Activated T-helper 1 cell treated with Interleukin-2 at 50 U/mL for 16 hours (primary cell): Measurements from ENCODE around the gene SLC17A3.

ENCODE experiments used
- DNase-seq: peaks from one replicate; pipeline ENCODE4 v3.0.0-alpha.2; 2020; ENCODE audit warnings: low read depth

SLC17A3 gene

DNA sequence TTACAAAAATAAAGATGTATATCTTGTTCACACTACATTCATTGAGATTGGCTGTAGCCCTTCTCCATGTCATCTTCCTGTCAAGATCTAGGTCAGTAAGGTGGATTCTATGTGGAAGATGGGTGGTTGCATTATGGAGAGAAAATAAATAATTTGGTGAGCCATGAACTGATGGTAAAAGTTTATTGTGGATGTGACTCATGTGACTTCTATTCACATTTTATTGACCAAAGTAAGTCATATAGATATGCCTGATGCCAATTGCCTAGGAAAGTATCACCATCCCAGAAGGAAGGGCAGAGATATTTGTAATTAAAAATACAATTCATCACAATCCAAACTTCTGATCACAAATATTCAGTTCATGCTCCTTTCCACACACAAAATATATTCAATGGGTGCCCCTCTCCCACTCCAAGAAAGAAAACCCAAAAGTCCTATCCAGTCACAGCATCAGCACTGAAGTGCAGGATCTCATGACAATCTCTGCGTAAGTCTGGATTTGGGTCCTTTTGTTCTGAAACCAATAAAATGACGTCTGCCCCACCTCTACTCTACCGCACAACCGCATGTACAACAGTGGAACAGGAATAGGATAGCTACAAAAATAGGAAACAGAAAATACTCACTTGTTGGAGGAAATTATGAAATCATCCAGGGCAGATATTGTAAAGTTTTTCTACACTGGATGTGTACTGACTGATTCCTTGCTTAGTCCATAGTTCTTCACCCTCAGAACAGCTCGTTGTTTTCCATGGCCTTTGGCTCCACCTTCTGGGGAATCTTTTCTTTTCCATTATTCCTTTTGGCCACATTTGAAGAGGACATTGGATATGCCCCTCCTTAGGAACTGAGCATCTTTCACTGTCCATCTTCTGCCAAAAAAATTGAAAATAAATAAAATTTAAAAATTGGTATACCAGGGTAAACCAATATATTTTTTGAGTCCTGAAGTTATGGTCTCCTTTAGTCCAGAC is 16.1 kb upstream of the SLC17A3 start:
- DNase-seq, result no peak

- no peak for DNase-seq
Observed at GRCh38 chr6:25888626-25889025, 14.6 kb upstream of the SLC17A3 start.

DNA sequence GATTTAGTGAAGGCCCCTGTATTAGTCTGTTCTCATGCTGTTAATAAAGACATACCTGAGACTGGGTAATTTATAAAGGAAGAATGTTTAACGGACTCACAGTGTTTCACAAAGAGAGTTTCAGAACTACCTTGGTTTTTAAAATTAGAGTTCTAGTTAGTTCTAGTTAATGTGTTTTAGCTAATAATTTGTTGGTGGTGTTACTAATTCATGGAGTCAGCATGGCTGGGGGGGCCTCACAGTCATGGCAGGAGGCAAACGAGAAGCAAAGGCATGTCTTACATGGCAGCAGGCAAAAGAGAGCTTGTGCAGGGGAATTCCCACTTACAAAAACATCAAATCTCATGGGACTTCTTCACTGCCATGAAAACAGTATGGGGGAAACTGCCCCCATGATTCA is 12.0 kb upstream of the SLC17A3 start:
- DNase-seq, result no peak

DNA sequence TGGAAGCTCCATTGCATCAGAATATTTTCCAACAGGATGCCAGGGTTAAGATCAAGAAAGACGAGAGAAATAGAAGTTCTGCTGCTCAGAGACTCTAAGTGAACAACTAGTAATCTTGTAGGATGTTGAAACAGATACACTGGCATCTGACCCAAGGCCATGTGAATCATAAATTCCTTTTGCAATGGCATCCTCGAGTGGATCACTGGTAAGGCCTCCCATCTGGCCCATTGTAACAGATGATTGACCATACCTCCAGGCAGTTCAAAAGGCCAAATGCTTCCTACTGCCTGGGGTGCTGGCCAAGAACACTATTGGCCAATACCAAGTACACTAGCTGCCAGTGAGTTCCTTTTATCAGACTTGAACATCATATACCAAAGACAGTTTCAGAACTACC is 9.9 kb upstream of the SLC17A3 start:
- DNase-seq, result no peak

DNA sequence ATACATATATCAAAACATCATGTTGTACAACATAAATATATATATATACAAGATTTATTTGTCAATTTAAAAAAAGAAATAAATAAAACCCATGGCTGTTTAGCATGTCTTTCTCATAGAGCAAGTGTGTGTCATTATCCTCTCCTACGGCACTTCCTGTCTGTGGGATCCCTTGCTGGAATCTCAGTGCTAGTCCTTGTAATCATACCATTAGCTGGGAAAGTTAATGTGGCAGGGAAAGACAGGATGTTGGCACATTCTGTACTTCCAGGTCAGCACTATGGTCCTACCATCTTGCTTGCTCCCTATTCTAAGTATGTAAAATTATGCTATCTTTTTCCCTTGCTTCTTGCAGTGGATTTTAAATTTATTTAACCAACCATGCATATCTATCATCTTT is 9.5 kb upstream of the SLC17A3 start:
- no peak for DNase-seq

DNA sequence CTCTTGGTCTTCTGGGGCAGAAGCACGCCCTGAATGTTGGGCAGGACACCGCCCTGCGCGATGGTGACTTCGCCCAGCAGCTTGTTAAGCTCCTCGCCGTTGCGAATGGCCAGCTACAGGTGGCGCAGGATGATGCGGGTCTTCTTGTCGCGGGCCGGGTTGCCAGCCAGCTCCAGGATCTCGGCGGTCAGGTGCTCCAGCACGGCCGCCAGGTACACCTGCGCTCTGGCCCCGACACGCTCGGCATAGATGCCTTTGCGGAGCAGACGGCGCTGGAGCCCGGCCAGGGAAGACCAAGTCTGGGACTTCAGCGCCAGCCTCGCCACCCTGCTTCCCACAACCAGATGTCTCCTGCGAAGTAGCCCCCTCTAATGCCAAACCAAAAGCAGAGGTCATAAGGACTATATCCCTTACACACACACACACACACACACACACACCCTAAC is 8.0 kb upstream of the SLC17A3 start:
- DNase-seq, result peak; percentile 32

DNA sequence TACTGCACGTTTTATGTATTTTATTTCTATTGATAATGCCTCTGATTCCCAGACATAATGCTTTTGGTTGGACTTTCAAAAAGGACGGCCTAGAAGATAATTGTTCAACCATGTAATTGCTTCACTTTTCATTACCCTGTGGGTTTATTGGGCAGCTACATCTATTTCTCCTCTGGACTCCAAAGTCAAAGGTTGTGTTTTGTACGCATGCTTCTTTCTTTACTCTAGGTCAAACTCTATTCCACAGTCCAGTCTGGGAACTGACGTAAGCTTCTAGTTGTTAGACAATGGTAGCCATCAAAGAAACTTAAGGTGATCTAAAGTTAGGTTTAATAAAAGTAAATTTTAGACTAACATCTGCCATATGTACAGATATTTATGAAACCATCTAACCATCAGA is 6.6 kb upstream of the SLC17A3 start:
- DNase-seq, result no peak

- no peak for DNase-seq
Observed at GRCh38 chr6:25878721-25879322, 4.8 kb upstream of the SLC17A3 start.

GRCh38 chr6:25875926-25876602 is 2.0 kb upstream of the SLC17A3 start:
- no peak for DNase-seq

DNA sequence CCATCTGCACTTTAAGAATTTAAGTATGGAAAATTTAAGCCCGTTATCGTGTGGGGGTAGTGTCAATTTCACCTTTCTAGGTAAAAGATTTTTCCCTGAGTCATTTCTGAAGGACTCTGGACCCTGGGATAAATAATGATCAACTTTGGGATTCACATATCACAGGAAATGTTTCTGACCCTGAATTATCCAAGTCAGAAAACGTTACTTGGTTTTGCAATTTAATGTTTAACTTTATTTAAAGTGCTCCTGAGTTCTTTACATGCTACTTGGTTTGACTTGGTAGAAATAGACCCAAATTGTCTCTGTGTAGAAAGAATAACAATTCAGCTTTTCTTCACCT is 1.5 kb upstream of the SLC17A3 start:
- no peak for DNase-seq

DNA sequence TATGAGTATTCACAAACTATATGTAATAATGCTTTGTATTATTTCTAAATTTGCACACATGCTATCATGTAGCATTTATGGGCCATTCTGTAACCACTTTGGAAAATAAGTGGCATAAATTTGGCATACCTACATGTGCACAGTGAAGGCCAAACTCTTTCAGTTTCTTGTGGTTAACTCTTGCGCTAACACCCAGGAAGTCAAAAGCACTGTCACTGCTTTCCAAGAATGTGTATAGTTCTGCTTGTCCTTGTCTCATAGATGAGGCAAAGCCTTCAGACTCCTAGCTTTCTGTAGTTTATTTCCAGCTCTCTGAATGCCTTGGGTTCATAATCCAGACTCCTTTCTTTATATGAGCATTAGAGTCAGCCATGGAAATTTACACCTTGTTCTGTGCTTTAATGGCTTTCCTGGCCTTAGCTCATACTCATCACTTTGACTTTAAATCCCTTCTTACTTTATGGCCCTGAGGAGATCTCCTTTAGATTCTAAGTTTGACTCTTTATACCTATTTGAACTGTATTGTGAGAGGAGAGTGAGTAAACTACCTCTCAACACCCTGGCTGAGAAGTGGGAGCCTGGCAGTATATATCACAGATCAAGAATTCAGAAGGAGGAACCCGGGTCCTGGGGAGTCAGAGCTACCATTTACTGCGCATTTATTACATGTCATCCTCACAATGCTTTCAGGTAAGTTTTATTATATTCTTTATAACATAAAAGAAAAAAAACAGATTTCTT is 949 bp upstream of the SLC17A3 start:
- DNase-seq, result no peak

DNA sequence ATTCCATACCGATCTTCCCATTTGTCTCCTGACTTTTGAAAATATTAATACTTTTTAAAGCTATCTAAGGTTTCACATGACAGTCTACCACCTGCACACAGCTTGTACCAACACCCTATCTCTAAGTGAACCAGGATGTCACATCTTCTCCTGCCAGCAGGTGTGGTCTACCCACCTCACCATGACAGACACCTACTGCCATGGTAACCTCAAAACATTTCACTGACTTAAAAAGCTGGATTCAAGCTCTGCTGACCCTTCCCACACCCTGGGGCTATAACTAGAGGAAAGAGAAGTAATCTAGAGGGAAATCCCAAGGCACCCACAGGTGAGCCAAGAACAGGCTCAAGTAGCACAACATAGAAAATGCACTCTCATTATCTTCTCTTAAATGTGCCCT is 1.2 kb downstream of the SLC17A3 start:
- no peak for DNase-seq

DNA sequence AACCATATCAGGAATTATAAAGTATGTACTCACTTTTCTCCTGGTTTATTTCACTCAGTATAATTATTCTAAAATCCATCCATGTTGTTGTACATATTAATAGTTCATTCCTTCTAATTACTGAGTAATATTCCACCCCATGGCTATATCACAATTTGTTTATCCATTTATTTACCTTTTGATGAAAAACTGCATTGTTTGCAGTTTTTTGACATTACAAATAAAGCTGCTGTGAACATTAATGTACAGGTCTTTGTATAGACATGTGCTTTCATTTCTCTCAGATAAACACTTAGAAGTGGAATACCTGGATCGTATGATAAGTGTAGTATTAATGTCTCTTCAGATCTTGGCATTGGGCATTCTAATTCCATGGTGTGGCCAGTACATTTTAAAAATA is 4.2 kb downstream of the SLC17A3 start:
- DNase-seq, result no peak

- DNase-seq, result no peak
Observed at GRCh38 chr6:25868436-25869183, 5.4 kb downstream of the SLC17A3 start.

DNA sequence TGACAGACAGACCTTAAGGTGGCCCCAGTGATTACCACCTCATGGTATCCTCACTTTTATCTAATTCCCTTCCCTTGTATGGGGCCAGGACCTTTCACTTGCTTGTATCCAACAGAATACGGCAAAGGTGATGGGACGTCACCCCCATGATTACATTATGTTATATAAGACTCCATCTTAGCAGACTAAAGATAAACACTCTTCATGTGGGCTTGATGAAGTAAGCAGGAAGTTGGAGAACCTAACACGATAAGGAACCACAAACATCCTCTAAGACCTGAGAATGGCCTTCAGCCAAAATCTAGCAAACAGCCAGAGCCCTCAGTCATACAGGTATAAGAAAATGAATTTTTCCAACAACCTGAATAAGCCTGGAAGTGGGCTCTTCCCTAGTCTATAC is 8.0 kb downstream of the SLC17A3 start:
- DNase-seq, result no peak

GRCh38 chr6:25863360-25863759 is 10.7 kb downstream of the SLC17A3 start:
- no peak for DNase-seq

DNA sequence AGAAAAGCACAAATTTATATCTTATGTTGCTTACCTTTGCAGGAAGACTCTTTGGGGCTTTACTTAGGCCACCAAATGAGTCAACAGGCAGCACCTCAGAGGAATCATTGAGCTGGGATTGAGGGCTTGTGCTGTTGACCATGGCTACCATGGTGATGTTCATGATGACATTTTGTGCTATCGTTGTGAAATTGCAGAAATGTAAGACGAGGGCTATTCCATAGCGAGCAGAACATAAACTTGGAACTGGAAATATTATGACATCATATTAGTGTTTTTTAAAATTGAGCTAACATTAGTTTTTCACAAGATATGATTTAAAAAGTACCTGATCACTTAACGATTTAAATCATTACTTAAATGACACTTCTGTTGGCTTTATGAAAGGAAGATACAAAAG is 11.8 kb downstream of the SLC17A3 start:
- DNase-seq, result no peak

GRCh38 chr6:25852756-25853155 is 21.3 kb downstream of the SLC17A3 start:
- no peak for DNase-seq

DNA sequence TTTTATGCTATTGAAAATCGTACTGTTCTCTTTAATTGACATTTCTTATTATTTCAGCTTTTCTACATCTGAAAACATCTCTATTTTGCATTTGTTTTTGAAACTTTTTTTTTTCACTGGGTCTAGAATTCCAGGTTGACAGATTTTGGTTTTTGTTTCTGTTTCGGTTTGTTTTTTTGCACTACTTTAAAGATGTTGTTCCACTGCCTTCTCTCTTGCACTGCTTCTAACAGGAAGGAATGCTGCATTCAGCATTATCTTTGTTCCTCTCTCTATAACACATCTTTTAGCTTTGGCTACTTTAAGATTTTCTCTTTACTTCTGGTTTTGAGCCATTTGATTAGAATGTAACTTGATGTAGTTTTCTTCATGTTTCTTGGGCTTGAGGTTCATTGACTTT is 22.1 kb downstream of the SLC17A3 start:
- no peak for DNase-seq

- no peak for DNase-seq
Observed at GRCh38 chr6:25844518-25844917, 29.5 kb downstream of the SLC17A3 start.

GRCh38 chr6:25842526-25842925 is 31.5 kb downstream of the SLC17A3 start:
- DNase-seq, result no peak
